NCI-H1436 treated with DMSO at 0.1 percent for 48 hours (cell line): ENCODE measurements around the gene RETREG1.
"Not testable (repeated sequence)": the region's sequence is repeated elsewhere in the genome, so short reads cannot be mapped to it uniquely, and the experiment has no call there.

Experiments used
- DNase-seq: peaks from one replicate; lab custom pipeline; 2025; lab: John Stamatoyannopoulos, UW

RETREG1 gene

DNA sequence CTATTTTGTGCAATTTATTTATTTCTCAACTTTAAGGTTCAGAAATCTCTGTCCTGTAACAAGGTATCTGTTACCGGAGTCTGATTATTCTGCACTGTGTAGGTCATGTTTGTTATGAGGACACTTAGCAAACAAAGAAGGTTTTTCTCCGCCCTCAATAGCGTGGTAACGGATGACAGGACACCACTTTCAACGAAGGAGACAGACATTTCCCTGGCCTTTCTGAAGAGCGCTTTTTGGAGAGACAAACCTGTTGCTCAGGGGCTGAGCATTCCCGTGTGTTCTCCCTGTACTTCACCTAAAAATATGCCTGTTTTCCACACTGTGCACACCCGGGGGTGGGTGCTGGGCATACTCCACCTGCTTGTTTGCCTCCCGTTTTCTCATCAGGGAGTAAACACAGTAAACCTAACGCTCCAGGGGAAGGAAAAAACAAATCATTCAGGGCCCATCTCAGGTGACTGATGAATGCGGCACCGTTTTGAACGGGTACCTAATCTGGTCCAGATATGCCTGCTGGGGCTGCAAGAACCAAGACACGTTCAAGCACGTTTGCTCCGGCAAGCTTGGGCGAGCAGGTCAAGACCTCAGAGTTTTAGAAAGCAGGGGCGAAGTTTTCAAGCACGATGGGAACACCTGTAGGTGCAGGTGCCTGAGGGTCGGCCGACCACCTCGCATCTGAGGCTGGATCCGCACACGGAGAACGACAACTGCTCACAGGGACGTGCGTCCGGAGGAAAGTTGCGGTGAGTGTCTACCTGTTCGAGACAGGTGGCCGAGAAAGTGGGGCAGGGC is 859 bp downstream of the RETREG1 start:
- no peak for DNase-seq

DNA sequence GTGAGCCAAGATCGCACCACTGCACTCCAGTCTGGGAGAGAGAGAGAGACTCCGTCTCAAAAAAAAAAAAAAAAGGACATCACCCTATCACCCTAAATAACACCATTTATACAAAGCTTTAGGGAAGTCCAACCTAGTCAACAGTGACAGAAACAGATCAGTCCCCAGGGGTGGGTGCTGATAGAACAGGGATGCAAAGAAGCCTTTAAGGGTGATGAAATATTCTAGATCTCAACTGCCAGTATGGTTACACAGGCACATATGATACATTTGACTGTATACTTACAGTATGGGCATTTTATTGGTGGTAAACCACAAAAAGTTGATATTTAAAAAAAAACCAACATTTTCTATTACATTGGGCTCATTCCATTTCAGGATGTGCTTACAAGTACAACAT is 4.8 kb downstream of the RETREG1 start:
- no peak for DNase-seq

DNA sequence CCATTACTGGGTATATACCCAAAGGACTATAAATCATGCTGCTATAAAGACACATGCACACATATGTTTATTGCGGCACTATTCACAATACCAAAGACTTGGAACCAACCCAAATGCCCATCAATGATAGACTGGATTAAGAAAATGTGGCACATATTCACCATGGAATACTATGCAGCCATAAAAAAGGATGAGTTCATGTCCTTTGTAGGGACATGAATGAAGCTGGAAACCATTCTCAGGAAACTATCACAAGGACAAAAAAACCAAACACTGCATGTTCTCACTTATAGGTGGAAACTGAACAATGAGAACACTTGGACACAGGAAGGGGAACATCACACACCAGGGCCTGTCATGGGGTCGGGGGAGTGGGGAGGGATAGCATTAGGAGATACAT is 5.9 kb downstream of the RETREG1 start:
- not testable (repeated sequence) for DNase-seq

DNA sequence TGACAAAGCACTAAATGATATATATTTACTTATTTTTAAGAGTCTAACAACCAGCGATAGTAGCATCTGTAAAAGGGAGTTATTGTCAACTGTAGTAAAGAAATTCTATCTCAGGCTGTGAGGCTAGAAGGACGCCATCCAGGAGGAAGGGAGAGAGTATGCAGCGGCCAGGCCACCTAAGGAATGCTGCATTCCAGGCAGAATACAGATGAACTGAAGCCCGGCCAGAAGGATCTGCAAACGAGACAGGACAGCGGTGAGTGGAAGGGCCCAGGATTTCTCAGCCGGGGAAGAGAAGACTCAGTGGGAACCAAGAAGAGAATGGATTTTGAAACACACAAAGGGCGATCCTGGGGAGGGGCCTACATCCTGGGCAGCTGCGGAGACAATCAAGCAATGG is 7.4 kb downstream of the RETREG1 start:
- no peak for DNase-seq

DNA sequence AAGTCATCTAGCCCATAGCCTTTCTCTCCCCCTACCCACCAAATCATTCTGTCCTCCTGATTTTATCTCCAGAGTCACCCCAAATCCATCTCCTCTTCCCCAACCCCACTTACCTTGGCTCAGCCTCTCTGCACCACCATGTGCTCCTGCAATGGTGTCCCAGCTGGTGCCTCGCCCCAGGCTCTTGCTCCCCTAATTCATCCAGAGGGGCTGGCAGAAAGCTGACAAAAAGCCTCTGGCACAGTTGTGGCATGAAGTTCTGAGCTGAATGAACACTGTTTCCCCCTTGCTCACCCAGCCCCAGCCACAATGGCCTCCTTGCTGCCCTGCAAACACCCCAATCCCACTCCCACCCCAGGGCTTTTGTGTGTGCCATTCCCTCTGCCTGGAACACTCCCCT is 10.2 kb downstream of the RETREG1 start:
- no peak for DNase-seq

DNA sequence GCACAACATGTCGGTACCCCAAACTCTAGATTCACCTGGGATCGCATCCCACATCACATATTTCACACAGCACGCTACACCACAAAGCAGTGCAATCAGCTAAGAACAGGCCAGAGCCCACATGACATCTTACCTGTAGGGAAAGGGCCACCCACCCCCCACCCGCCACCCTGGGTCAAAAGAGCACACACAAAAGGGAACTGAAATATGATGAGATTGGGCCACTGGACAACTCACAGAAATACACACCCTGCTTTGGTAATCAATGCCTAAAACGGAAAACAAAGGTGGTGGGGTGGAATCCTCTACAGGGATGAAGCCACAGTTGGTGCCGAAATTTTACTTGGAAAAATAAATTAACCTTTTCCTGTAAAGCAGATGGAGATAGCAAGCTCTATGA is 13.1 kb downstream of the RETREG1 start:
- DNase-seq: no peak

DNA sequence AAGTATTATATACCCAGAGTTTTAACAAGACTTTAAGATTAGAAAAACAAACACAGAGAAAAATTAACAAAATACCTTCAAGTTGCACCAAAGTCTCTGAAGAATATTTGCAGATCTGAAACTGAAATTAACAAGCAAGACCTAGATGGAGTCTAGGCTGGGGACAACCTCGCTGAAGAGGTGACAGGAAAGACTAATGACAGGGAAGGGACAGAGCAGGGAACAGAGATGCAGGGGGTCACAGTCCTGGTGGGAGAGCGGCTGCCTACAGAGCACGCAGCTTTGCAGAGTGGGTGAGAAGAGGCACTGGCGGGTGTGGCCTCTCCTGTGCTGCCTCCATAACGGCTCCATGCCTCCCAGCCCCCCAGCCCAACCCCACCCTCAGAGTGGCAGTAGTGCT is 13.5 kb downstream of the RETREG1 start:
- DNase-seq: no peak

DNA sequence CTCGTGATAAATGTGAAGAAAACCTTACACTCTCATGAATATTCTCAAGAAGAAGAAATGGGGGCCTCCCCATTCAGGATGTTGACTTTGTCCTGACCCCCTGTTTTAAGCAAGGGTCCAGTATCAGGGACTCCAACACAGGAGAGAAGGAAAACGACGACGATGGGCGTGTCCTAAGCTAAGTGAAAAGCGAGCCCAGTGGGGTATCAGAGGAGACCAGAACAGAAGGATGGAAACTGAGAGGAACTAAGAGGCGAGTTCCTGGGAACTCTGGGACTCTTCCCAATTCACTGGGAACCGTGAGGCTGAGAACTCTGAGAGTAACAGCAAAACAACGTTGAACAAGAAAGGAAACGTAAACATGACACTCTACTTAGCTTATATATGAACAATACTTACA is 14.6 kb downstream of the RETREG1 start:
- no peak for DNase-seq

DNA sequence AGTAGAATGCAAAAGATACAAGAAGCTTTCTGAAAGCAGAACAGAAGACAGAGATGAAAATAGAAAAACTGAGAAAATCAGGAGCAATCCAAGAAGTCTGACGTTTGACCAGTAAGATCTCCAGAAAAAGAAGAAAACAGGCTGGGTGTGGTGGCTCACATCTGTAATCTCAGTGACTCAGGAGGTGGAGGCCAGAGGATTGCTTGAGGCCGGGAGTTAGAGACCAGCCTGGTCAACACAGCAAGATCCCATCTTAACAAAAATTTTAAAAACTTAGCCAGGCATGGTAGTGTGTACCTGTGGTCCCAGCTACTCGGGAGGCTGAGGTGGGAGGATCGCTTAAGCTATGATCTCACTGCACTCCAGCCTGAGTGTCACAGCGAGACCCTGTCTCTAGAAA is 15.9 kb downstream of the RETREG1 start:
- DNase-seq: no peak

DNA sequence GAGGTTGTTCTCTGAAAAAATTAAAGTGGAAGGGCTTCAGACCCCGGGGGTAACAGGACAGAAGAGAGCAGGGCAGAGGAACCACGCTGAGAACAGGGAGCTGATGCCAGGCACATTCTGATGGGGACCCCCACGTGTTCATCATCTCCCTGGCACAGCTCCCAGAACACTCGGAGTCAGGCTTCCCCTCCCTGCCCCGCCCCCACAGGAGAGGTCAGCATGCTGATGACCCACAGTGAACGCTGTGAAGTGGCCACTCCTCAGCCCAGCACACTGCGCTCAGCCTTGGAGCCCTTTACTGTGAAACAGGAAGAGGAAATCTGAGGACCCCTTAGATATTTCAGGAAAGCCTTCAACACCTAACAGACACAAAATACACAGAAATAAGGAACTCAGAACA is 16.4 kb downstream of the RETREG1 start:
- no peak for DNase-seq

DNA sequence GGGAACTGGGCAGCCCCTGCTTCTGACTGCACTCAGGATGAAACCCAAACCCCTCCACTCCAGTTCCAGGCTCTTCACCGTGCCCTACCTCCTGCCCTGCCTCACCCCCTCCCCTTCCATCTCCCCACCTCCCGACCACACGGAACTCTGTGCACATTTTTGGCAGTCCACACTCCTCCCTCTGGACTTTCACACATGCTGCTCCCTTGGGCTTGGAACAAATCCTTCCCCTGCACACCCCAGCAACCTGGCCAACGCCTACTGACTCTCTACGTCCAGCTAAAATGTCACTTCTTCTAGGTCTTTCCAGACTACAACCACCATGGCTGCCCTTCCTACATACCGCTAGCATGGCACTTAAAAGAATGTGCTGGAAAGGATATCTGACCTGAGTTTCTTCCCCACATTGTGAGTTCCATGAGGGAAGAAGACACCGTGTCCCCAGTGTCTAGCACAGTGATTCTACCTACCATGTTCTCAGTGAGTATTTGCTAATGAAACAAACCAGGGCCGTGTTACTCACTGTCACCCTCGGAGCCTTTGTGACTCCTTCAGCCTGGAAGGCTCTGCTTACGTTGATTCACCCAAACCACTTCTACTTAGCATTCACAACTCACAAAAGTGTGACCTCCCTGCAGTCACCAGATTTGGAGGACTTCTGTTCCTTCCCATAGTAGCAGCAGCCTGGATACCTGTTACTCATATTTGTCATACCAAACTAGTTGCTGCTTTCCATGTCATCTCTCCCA is 18.7 kb downstream of the RETREG1 start:
- DNase-seq: no peak

DNA sequence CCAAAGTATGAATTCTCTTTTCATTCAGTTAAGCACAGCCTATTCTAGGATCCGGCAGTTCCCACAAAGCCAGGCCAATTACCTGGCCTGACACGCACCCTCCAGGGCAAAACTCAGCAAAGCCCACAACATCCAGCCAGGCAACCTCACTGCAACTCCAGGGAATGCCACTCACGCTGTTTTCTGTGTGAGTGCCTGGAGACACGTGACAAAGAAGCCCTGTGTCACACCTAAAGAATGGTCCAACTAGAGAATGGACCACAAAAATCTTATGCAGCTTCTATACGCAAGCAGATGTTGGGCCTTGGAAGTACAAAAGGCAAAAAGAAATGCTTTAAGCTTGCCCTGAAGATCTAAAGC is 20.2 kb downstream of the RETREG1 start:
- no peak for DNase-seq

DNA sequence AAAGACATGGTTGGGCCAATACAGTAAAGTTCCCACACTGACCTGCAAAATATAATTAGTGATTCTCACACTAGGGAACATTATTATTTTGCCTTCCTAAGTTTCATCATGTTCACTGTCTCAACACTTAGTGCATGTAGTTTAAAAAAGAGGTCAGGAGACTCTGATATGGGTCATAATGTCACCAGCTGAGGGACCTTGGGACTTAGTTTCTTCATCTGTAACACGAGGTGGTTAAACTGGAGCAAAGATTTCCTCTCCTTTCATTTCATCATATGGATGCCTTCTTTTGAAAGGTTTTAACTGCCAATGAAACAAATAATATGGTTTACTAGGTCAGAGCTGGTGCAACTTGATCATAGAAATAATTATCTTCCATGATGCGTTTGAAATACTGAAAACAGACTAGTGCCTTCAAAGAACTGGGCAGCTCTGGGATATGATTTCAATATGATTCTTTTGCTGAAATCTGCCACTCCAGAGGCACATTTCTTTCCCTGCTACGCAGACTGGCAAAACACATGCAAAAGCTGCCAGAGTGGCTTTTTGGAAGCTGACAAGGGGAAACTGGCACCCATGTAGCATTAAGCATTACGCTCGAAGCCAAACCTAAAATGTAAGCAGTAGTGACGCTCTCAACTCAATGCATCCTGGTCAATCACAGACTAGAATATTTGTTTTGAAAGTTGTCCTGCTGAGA is 20.8 kb downstream of the RETREG1 start:
- no peak for DNase-seq

DNA sequence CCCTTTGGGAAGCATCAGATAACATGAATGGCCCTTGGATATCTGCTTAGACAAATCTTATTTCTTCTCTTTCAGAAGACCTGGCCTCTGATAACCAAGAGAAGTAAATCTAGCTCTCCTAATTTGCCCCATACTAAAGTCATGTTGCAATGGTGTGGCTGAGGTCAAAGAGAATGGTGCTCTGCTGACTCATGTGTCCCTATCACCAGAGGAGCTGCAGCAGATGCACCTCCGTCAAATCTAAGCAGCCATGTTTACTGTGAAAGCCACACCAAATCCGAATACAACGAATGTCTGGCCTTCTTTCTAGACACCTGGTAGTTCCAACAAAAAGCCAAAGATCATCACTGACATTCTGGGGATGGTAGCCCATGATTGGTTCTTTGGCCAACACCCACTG is 23.2 kb downstream of the RETREG1 start:
- DNase-seq: no peak

DNA sequence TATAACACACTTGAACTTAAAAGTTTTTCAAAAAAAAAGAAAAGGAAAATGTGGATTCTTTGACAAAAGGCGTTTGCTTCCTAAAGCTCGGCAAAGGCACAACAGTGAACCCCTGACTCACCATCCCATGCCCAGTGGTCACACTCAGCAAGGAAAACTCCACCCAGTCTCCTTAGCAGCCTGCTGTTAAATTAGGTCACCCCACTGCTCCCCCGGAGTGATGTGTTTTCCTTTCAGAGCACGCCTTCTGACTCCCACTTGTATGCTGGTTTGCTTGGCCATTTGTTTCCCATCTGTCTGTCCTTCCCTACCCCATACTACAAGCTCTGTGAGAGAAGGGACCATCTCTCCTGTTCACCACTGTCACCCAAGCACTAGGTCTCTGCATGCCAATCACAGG is 23.8 kb downstream of the RETREG1 start:
- no peak for DNase-seq

DNA sequence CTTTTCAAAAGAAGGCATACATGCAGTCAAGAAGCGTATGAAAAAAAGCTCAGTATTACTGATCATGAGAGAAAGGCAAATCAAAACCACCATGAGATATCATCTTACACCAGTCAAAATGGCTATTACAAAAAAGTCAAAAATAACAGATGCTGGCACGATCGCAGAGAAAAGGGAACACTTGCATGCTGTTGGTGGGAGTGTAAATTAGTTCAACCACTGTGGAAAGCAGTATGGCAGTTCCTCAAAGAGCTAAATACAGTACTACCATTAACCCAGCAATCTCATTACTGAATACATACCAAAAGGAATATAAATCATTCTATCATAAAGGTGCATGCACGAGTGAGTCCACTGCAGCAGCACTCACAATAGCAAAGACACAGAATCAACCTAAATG is 24.5 kb downstream of the RETREG1 start:
- no peak for DNase-seq

DNA sequence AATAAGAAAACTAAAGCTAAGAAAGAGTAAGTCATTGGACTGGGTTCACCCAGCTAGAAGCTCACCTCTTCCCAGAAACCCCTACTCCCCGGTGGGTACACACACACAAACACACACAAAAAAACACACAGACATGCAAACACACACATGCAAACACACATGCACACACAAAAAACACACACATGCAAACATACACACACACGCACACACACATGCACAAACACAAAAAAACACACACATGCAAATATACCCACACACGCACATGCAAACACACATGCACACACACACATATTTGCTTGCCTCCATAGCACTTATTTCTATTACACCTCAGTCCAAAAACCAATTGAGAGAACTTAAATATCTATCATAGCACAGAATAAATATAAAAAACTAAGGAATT is 26.1 kb downstream of the RETREG1 start:
- no peak for DNase-seq

DNA sequence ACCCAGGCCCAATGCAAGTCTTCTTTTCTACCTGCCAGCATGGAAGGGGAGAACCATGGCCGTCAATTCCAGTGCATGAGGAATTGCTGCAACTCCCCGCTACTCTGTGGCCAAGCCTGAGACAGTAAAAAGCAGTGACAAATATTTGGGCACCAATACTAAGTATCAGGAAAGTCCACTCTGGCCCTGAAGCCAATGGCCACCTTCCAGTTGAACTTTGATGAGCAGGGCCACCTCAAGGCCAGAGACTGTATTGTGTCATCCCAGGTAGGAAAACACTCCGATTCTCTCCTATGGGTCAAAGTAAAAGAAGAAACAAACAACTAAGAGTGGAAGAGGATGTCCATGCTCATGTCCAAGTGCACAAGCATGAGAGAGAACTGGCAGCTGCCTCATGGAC is 27.1 kb downstream of the RETREG1 start:
- no peak for DNase-seq

DNA sequence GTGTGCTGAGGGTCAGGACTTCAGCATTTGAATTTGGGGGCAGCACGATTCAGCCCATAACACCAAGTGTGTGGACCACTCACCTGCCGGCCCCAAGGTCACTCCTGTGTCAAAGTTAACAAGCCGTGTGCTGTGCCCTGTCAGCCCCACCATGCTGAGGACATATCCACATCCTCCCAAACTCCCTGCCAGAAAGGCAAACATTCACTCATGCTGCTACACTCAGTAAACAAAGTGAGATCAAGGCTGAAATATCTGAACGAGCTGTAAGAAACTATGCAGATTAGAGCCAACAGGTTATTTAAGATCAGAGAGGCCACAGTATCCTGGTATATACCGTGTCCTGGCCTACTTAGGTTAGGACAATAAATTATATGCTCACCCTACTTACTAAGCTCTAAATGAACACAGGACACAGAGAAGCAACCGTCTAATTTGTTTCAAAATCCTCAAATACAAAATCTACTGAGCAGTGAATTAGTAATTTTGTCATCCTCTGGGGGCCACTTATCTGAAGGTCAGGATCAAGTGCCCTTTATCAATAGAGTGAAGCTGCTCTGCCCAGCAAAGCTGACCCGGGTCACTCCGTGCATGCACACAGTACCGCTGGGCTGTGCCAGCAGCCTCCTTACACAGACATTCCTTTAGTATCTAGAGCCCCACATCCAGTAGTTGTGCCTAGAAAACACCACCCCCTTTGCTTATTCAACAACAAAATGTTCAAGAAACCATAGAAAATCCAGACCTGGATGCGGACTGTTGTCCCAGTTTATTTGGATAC is 28.2 kb downstream of the RETREG1 start:
- no peak for DNase-seq

DNA sequence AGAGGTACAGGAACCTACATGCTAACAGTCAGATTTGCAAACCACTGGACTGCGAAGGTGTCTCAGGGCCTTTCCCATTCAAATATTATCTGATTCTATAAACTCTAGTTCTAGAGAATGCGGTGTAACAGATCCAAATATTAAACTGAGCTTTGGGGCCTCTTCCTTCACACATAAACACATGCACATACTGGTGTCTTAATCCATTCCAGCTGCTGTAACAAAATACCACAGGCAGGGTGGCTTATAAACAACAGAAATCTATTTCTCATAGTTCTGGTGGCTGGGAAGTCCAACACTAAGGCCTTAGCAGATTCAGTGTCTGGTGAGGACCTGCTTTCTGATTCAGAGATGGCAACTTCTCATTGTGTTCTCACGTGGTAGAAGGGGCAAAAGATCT is 30.2 kb downstream of the RETREG1 start:
- DNase-seq: no peak

DNA sequence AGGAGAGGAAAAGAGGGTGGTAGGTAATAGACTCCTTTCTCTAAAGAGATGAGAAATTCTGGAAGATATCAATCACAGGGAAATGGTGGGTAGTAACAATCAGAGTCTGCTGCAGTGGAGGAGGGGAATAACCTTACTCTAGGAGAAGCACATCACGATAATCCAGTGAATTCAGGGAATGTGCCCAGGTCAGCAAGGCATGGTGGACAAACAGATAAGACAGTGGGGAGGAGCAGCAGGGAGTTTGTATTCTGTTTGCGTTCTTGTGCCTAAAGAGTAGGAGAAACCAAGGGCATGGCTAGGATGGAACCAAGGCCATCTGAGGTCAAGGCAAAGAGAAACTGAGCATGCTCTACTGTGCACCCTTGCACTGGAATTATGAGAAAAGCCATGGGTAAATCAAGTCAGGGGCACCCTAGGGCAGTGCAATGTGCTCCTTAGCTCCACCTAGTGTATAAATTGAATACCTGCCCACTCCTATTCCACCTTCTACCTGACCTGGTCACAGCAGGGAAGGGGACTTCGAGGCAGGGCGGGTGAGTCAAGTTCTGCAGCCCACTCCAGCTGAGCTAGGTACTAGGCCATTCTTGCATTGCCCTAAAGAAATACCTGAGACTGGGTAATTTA is 31.6 kb downstream of the RETREG1 start:
- DNase-seq: no peak

DNA sequence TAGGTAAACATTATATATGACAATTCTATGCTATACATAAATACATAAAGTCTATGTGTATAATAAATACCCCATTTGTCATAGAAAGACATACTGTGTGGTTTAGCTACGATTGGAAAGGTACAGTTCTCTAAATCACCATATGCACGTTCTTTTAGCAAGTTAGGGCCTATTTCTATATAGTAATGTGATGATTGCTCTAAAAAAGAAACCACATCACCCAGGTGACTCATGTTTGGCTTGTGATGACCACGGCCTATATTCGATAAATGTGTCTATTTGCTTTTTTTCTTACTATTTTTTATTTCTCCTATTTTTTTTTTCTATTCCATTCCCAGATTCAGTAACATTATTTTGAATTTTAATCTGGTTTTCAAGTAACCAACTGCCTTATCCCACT is 34.7 kb downstream of the RETREG1 start:
- no peak for DNase-seq
